Measurements from ENCODE around the gene MYH3. TPM values are rescaled to one million over a fixed set of nuclear protein-coding genes. Genes with fewer than 3 reads are reported as not detected.

Gene MYH3
- total RNA-seq, 2 donors from 2014 or later = 1.7 to 2.0 TPM

- H3K27ac Mint-ChIP-seq = no peak overlapping the region
- H3K9me3 Mint-ChIP-seq = no peaks in the 10 kb centered on the region
- H3K9me3 ChIP-seq (ENCODE audit: control insufficient read depth, low read length) = no peaks in the 10 kb centered on the region
- peaks cover 3% of the 10 kb centered on the region for H3K36me3 ChIP-seq (ENCODE audit: control insufficient read depth, insufficient read depth, low read length)
- no peaks in the 10 kb centered on the region for H3K4me1 Mint-ChIP-seq
- H3K4me3 ChIP-seq (ENCODE audit: low read length) = no peak overlapping the region
- DNase-seq = no peak
- H3K4me3 Mint-ChIP-seq = no peak overlapping the region
- no peaks in the 10 kb centered on the region for H3K27me3 ChIP-seq (ENCODE audit: control insufficient read depth, insufficient read depth, low read length, poor library complexity, severe bottlenecking)
- H3K36me3 Mint-ChIP-seq (ENCODE audit: low read depth) = peaks cover 4% of the 10 kb centered on the region
- no peaks in the 10 kb centered on the region for H3K4me1 ChIP-seq (ENCODE audit: control insufficient read depth, insufficient read depth, low read length)
- no peak overlapping the region for H3K27ac ChIP-seq (ENCODE audit: low read depth, low read length)
- 61 to 100% methylated on average over 2 to 3 of the region's 3 CpGs for WGBS, 2 experiments (ENCODE audit: insufficient coverage in 1 of 2, insufficient read length in 1 of 2)
- TF ChIP-seq, protein P1, sequence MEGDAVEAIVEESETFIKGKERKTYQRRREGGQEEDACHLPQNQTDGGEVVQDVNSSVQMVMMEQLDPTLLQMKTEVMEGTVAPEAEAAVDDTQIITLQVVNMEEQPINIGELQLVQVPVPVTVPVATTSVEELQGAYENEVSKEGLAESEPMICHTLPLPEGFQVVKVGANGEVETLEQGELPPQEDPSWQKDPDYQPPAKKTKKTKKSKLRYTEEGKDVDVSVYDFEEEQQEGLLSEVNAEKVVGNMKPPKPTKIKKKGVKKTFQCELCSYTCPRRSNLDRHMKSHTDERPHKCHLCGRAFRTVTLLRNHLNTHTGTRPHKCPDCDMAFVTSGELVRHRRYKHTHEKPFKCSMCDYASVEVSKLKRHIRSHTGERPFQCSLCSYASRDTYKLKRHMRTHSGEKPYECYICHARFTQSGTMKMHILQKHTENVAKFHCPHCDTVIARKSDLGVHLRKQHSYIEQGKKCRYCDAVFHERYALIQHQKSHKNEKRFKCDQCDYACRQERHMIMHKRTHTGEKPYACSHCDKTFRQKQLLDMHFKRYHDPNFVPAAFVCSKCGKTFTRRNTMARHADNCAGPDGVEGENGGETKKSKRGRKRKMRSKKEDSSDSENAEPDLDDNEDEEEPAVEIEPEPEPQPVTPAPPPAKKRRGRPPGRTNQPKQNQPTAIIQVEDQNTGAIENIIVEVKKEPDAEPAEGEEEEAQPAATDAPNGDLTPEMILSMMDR (conservative IDR thresholded peaks at IDR 0.05) = no peak
- no peaks in the 10 kb centered on the region for H3K27me3 Mint-ChIP-seq (ENCODE audit: insufficient read depth)
- no peak overlapping the region for H3K9ac ChIP-seq (ENCODE audit: extremely low read depth, low read length, poor library complexity, severe bottlenecking)
Measured at GRCh38 chr17:10640475-10640874, 16.6 kb downstream of the MYH3 start.

- H3K9me3 ChIP-seq (ENCODE audit: control insufficient read depth, low read length) = no peaks in the 10 kb centered on the region
- Mint-ChIP-seq H3K9me3 (no peaks in the 10 kb centered on the region), H3K36me3 (ENCODE audit: low read depth) (peaks cover 7% of the 10 kb centered on the region), H3K4me3 (no peak overlapping the region), H3K27ac (no peak overlapping the region), H3K4me1 (no peaks in the 10 kb centered on the region), H3K27me3 (ENCODE audit: insufficient read depth) (no peaks in the 10 kb centered on the region)
- peaks cover 3% of the 10 kb centered on the region for H3K36me3 ChIP-seq (ENCODE audit: control insufficient read depth, insufficient read depth, low read length)
- H3K4me1 ChIP-seq (ENCODE audit: control insufficient read depth, insufficient read depth, low read length) = no peaks in the 10 kb centered on the region
- H3K27me3 ChIP-seq (ENCODE audit: control insufficient read depth, insufficient read depth, low read length, poor library complexity, severe bottlenecking) = no peaks in the 10 kb centered on the region
- H3K9ac ChIP-seq (ENCODE audit: extremely low read depth, low read length, poor library complexity, severe bottlenecking) = no peak overlapping the region
- TF ChIP-seq, protein P1 (conservative IDR thresholded peaks at IDR 0.05) = no peak
- no peak overlapping the region for H3K4me3 ChIP-seq (ENCODE audit: low read length)
- WGBS, 2 experiments (ENCODE audit: insufficient coverage in 1 of 2, insufficient read length in 1 of 2) = 91 to 92% methylated on average over 20 to 25 of the region's 25 CpGs
- no peak for DNase-seq
- no peak overlapping the region for H3K27ac ChIP-seq (ENCODE audit: low read depth, low read length)
Measured at GRCh38 chr17:10638151-10638550, 19.0 kb downstream of the MYH3 start.

- H3K27me3 ChIP-seq (ENCODE audit: control insufficient read depth, insufficient read depth, low read length, poor library complexity, severe bottlenecking) = no peaks in the 10 kb centered on the region
- H3K27me3 Mint-ChIP-seq (ENCODE audit: insufficient read depth) = no peaks in the 10 kb centered on the region
Measured at GRCh38 chr17:10635290-10635689, 21.8 kb downstream of the MYH3 start.

More at GRCh38 chr17:10635290-10635689, 21.8 kb downstream of the MYH3 start:
- H3K9ac ChIP-seq (ENCODE audit: extremely low read depth, low read length, poor library complexity, severe bottlenecking) = no peak overlapping the region
- DNase-seq = peak; percentile 85
- Mint-ChIP-seq H3K27ac (no peak overlapping the region), H3K36me3 (ENCODE audit: low read depth) (peaks cover 7% of the 10 kb centered on the region), H3K4me1 (no peaks in the 10 kb centered on the region), H3K9me3 (no peaks in the 10 kb centered on the region), H3K4me3 (no peak overlapping the region)
- WGBS, 2 experiments (ENCODE audit: insufficient coverage in 1 of 2, insufficient read length in 1 of 2) = 91 to 98% methylated on average over 7 to 14 of the region's 14 CpGs
- H3K4me3 ChIP-seq (ENCODE audit: low read length) = no peak overlapping the region
- H3K27ac ChIP-seq (ENCODE audit: low read depth, low read length) = no peak overlapping the region
- H3K4me1 ChIP-seq (ENCODE audit: control insufficient read depth, insufficient read depth, low read length) = no peaks in the 10 kb centered on the region
- H3K9me3 ChIP-seq (ENCODE audit: control insufficient read depth, low read length) = no peaks in the 10 kb centered on the region
- TF ChIP-seq, protein P1 (conservative IDR thresholded peaks at IDR 0.05) = peak; percentile 66
- H3K36me3 ChIP-seq (ENCODE audit: control insufficient read depth, insufficient read depth, low read length) = peaks cover 3% of the 10 kb centered on the region
